Stomach (tissue), 9 donors: Measurements from ENCODE around the gene CCND1. TPM values are rescaled to one million over a fixed set of nuclear protein-coding genes. Genes with fewer than 3 reads are reported as not detected.

Experiments
- DNase-seq, 2 donors: peaks; one replicate each; pipeline versions ENCODE4 v3.0.0 to v3.0.0-alpha.2; 2013 to 2019
- H3K27ac ChIP-seq, 5 donors: fragments of 200-600 bp in 4 of 5; sonication (generic) in 4 of 5; one replicate each; pipeline ENCODE4 v1.5.1; 2013 to 2019; ENCODE audit warnings: mild to moderate bottlenecking in 1 of 5, moderate library complexity in 1 of 5
- H3K27me3 ChIP-seq, 3 donors: fragments of 200-600 bp; sonication (generic); one replicate each; pipeline ENCODE4 v1.5.1; 2017 to 2019; ENCODE audit warnings: mixed run types in 1 of 3
- H3K36me3 ChIP-seq, 4 donors: fragments of 200-600 bp; sonication (generic); 1 replicate in 3 of 4; 2 replicates in 1 of 4; pipeline ENCODE4 v1.5.1; 2016 to 2019
- H3K4me1 ChIP-seq, 4 donors: fragments of 200-600 bp; sonication (generic); one replicate each; pipeline ENCODE4 v1.5.1; 2016 to 2019
- H3K4me3 ChIP-seq, 4 donors: fragments of 200-600 bp; sonication (generic) in 3 of 4; one replicate each; pipeline ENCODE4 v1.5.1; 2016 to 2019; ENCODE audit warnings: mild to moderate bottlenecking in 1 of 4
- H3K9me3 ChIP-seq, 4 donors: fragments of 200-600 bp; sonication (generic); one replicate each; pipeline ENCODE4 v1.5.1; 2016 to 2019
- CTCF ChIP-seq, 7 experiments: fragments of 450-650 bp in 4 of 7; fragments of 200-600 bp in 3 of 7; sonication (generic) in 3 of 7; IDR thresholded peaks; one replicate each; pipeline ENCODE4 v1.5.1; 2016 to 2019; ENCODE audit warnings: antibody characterized with exemption in 7 of 7, control low read depth in 2 of 7, mild to moderate bottlenecking in 1 of 7
- EP300 ChIP-seq: sonication (generic); formaldehyde crosslinking; IDR thresholded peaks from one replicate; pipeline ENCODE4 v1.6.1; 2017; ENCODE audit warnings: antibody characterized with exemption
- POLR2A ChIP-seq, 4 donors: fragments of 450-650 bp; IDR thresholded peaks; one replicate each; pipeline ENCODE4 v1.6.1; 2016; ENCODE audit warnings: antibody characterized with exemption in 4 of 4, control low read depth in 2 of 4, mild to moderate bottlenecking in 1 of 4, moderate library complexity in 1 of 4
- POLR2AphosphoS5 ChIP-seq, 3 donors: sonication (generic); formaldehyde crosslinking; IDR thresholded peaks; one replicate each; pipeline ENCODE4 v1.6.1; 2016; ENCODE audit warnings: antibody characterized with exemption in 3 of 3
- WGBS, 5 donors: extraction: QIAGEN DNeasy Blood & Tissue Kit in 3 of 5; methylation state at CpG; one replicate each; pipeline versions ENCODE4 v1.1.5 to v1.1.7; 2013 to 2018; 5-methylcytosine and 5-hydroxymethylcytosine counted together
- intact Hi-C: fragments of 100-400 bp; cut with DNase I; formaldehyde crosslinking; loops from one replicate; pipeline ENCODE4 v1.15.1; 2023; ENCODE audit warnings: low total_unique reads
- polyA plus RNA-seq, 3 donors: library from polyadenylated mRNA; stranded (reverse); fragments of 200-250 nt; gene quantifications; one replicate each; pipeline ENCODE4 v1.2.3, GENCODE V29; 2013
- total RNA-seq, 5 donors: library from RNA; depleted of rRNA; stranded (reverse); fragments of >200 nt; gene quantifications; one replicate each; pipeline versions ENCODE4 v1.1.0 to v1.2.3, GENCODE V29; 2014 to 2016
- donor health status: healthy with polysubstance abuse.
- donor health status: Bipolar disorder and iron deficiency.
- donor health status: healthy.

The CCND1 gene
- total and polyA plus RNA-seq, 8 donors = 17.6 to 293 (median 55.1) TPM

DNA sequence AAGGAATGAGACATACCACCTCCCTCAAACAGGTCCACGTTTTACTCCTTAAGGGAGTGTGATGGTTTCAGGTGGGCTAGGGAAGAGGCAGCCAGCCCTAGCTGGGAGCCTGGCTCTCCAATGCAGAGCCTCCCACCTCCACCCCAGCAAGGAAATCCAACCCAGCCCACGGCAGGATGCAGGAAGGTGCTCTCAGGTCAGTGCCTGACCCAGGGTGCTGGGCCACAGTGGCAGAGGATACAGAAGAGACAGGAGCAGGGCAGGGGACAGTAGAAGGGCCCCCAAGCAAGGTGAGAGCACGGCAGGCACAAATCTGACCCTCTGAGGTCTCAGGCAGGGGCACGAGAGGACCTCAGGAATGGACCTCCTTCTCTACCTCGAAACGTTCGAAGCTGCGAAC is 26.9 kb upstream of the CCND1 start:
- H3K9me3 ChIP-seq = peaks cover 0 to 19% (median 16%) of the 10 kb centered on the region in 4 donors
- H3K4me3 ChIP-seq = no peak overlapping the region
- 78 to 87% (median 84%) methylated on average over 7 to 8 of the region's 8 CpGs for WGBS, 5 donors
- peaks cover 0 to 19% (median 0%) of the 10 kb centered on the region in 3 donors for H3K27me3 ChIP-seq
- H3K36me3 ChIP-seq = no peaks in the 10 kb centered on the region
- no peak for DNase-seq
- H3K4me1 ChIP-seq = no peaks in the 10 kb centered on the region
- TF ChIP-seq POLR2AphosphoS5 (IDR thresholded peaks at IDR 0.05) (no peak), POLR2A (IDR thresholded peaks at IDR 0.05) (no peak), EP300 (no peak)
- intact Hi-C loops = no loop called here
- no peak overlapping the region for H3K27ac ChIP-seq

- DNase-seq = no peak
- WGBS, 5 donors = 86 to 95% (median 89%) methylated on average over 14 to 16 of the region's 16 CpGs
- H3K27ac ChIP-seq = no peak overlapping the region
- no peaks in the 10 kb centered on the region for H3K4me1 ChIP-seq
- TF ChIP-seq CTCF (IDR thresholded peaks at IDR 0.05) (no peak), POLR2A (IDR thresholded peaks at IDR 0.05) (no peak), EP300 (no peak), POLR2AphosphoS5 (IDR thresholded peaks at IDR 0.05) (no peak)
- H3K36me3 ChIP-seq = no peaks in the 10 kb centered on the region
- peaks cover 0 to 22% (median 0%) of the 10 kb centered on the region in 3 donors for H3K27me3 ChIP-seq
- H3K4me3 ChIP-seq = no peak overlapping the region
- peaks cover 0 to 2% (median 0%) of the 10 kb centered on the region in 4 donors for H3K9me3 ChIP-seq
- intact Hi-C loops = no loop called here
Observed at GRCh38 chr11:69615545-69616278, 25.2 kb upstream of the CCND1 start.

GRCh38 chr11:69617220-69617619 is 23.7 kb upstream of the CCND1 start:
- no peak for DNase-seq
- Histone ChIP-seq H3K9me3 (no peaks in the 10 kb centered on the region), H3K4me1 (no peaks in the 10 kb centered on the region), H3K36me3 (no peaks in the 10 kb centered on the region), H3K4me3 (no peak overlapping the region), H3K27ac (no peak overlapping the region), H3K27me3 (peaks cover 0 to 25% (median 0%) of the 10 kb centered on the region in 3 donors)
- intact Hi-C loops = no loop called here
- WGBS, 5 donors = 76 to 89% (median 87%) methylated on average over 4 of the region's 4 CpGs
- TF ChIP-seq EP300 = no peak
- no peak for TF ChIP-seq POLR2AphosphoS5 (IDR thresholded peaks at IDR 0.05)
- no peak for TF ChIP-seq POLR2A (IDR thresholded peaks at IDR 0.05)
- no peak for TF ChIP-seq CTCF (IDR thresholded peaks at IDR 0.05)

DNA sequence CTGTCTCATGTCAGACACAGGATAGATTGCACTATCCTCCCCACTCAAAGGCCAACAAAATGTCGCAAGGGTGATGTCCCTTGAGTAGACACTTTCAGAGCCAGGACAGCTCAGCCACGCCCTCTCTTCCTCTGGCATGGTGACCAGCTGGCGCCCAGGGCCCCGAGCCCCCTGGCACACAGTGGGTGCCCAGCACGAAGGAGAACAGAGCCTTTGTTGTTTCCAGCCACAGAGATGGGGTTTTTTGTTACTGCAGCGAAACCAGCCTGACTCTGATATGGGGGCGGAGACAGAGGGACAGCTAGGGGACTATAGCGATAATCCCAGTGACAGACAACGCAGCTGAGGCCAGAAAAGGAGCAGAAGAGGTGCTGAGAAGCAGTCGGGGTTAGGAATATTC is 23.3 kb upstream of the CCND1 start:
- Histone ChIP-seq H3K4me3 (no peak overlapping the region), H3K27me3 (peaks cover 0 to 25% (median 0%) of the 10 kb centered on the region in 3 donors), H3K4me1 (no peaks in the 10 kb centered on the region), H3K27ac (no peak overlapping the region), H3K9me3 (no peaks in the 10 kb centered on the region), H3K36me3 (no peaks in the 10 kb centered on the region)
- intact Hi-C loops = no loop called here
- no peak for DNase-seq
- TF ChIP-seq EP300 = no peak
- TF ChIP-seq POLR2AphosphoS5 (IDR thresholded peaks at IDR 0.05) = no peak
- TF ChIP-seq POLR2A (IDR thresholded peaks at IDR 0.05) = no peak
- no peak for TF ChIP-seq CTCF (IDR thresholded peaks at IDR 0.05)
- WGBS, 5 donors = 86 to 92% (median 91%) methylated on average over 7 to 10 of the region's 10 CpGs

DNA sequence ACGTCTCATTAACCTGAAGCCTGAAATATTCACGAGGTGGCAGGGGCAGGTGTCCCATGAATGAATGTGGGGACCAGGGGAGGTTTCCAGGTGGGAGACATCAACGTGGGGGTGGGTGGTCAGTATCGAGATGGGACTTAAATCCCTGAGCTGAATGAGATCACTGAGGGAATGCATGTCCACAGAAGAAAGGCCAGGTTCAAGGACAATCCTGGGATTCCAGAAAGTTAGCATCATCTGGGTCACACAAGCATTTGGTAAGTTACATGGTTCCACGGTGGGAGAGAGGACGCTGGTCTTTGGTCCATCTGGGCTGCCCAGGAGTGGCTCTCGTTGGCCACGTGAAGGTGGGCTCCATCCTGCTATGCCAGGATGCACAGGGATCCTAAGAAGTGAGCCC is 22.7 kb upstream of the CCND1 start:
- Histone ChIP-seq H3K27ac (no peak overlapping the region), H3K36me3 (no peaks in the 10 kb centered on the region), H3K27me3 (peaks cover 0 to 25% (median 0%) of the 10 kb centered on the region in 3 donors), H3K9me3 (no peaks in the 10 kb centered on the region), H3K4me1 (no peaks in the 10 kb centered on the region), H3K4me3 (no peak overlapping the region)
- TF ChIP-seq POLR2A (IDR thresholded peaks at IDR 0.05) (no peak), CTCF (IDR thresholded peaks at IDR 0.05) (no peak), POLR2AphosphoS5 (IDR thresholded peaks at IDR 0.05) (no peak), EP300 (no peak)
- DNase-seq = no peak
- intact Hi-C loops = no loop called here
- 80 to 88% (median 84%) methylated on average over 8 of the region's 8 CpGs for WGBS, 5 donors
